Measurements from ENCODE around the gene HCFC1R1. TPM values are rescaled to one million over a fixed set of nuclear protein-coding genes. Genes with fewer than 3 reads are reported as not detected.
A peak's percentile ranks its signal among the peaks of the same experiment; 100 is the strongest.

Gene HCFC1R1
- polyA plus RNA-seq, 1 of the 3 experiments (the other 2 are of a cell fraction): 54.9 TPM

DNA sequence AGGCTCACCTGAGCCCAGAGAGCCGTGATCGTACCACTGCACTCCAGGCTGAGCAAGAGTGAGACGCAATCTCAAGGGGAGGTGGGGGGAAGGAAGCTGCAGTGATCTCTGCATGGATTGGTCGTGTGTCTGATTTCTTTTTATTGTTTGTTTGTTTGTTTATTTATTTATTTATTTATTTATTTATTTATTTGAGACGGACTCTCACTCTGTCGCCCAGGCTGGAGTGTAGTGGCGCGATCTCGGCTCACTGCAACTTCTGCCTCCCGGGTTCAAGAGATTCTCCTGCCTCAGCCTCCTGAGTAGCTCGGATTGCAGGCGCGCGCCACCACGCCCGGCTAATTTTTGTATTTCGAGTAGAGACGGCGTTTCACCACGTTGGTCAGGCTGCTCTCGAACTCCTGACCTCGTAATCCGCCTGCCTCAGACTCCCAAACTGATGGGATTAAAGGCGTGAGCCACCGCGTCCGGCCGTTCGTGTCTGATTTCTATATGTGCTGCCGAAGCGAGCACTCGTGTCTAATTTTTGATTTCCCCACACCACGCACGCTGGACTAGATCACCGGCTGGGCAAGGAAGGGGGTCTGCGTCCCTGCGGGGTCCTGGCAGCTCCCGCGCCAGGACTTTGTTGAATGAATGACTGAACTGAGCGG lies 4.0 kb downstream of the HCFC1R1 start:
- H3K4me3 ChIP-seq (ENCODE audit: low read depth in 2 of 2, low read length in 1 of 2): peak overlapping the region; percentile 80 to 88
- peak overlapping the region; percentile 100; the same call in 1 of the 2 replicates for H3K9ac ChIP-seq
- ChIA-PET CTCF (interaction anchor here (0.8 to 8.5 kb wide), 5 partner anchors 12 to 152 kb away, joined by 3 to 111 read pairs (median 4); no protein-coding TSS in a partner anchor), POLR2A (interaction anchor here (1.3 to 1.4 kb wide), 2 partner anchors 10 to 15 kb away, joined by 4 to 8 read pairs; no protein-coding TSS in a partner anchor)
- peak overlapping the region in 1 of 2 experiments; percentile 99; a peak in 2 of 4 replicates for H3K27ac ChIP-seq (ENCODE audit: low read depth in 2 of 2, low read length in 1 of 2)
- TF ChIP-seq, protein P1, sequence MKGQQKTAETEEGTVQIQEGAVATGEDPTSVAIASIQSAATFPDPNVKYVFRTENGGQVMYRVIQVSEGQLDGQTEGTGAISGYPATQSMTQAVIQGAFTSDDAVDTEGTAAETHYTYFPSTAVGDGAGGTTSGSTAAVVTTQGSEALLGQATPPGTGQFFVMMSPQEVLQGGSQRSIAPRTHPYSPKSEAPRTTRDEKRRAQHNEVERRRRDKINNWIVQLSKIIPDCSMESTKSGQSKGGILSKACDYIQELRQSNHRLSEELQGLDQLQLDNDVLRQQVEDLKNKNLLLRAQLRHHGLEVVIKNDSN (IDR thresholded peaks at IDR 0.05; ENCODE audit: borderline replicate concordance, low read depth): no peak
- TF ChIP-seq RFX5 (IDR thresholded peaks at IDR 0.05; ENCODE audit: low read length): no peak
- TF ChIP-seq FOXM1 (IDR thresholded peaks at IDR 0.05; ENCODE audit: low read depth): no peak
- TF ChIP-seq TCF12 (IDR thresholded peaks at IDR 0.05): no peak
- TF ChIP-seq, protein P2, sequence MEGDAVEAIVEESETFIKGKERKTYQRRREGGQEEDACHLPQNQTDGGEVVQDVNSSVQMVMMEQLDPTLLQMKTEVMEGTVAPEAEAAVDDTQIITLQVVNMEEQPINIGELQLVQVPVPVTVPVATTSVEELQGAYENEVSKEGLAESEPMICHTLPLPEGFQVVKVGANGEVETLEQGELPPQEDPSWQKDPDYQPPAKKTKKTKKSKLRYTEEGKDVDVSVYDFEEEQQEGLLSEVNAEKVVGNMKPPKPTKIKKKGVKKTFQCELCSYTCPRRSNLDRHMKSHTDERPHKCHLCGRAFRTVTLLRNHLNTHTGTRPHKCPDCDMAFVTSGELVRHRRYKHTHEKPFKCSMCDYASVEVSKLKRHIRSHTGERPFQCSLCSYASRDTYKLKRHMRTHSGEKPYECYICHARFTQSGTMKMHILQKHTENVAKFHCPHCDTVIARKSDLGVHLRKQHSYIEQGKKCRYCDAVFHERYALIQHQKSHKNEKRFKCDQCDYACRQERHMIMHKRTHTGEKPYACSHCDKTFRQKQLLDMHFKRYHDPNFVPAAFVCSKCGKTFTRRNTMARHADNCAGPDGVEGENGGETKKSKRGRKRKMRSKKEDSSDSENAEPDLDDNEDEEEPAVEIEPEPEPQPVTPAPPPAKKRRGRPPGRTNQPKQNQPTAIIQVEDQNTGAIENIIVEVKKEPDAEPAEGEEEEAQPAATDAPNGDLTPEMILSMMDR (IDR thresholded peaks at IDR 0.05): no peak
- TF ChIP-seq FOSL2 (IDR thresholded peaks at IDR 0.05; ENCODE audit: borderline replicate concordance, low read depth): no peak
- TF ChIP-seq SMC3 (IDR thresholded peaks at IDR 0.05; ENCODE audit: low read depth, low read length): no peak
- TF ChIP-seq RCOR1 (IDR thresholded peaks at IDR 0.05; ENCODE audit: low read length): no peak
- TF ChIP-seq MEF2A (IDR thresholded peaks at IDR 0.05; ENCODE audit: borderline replicate concordance, low read depth): no peak
- TF ChIP-seq, protein P3, sequence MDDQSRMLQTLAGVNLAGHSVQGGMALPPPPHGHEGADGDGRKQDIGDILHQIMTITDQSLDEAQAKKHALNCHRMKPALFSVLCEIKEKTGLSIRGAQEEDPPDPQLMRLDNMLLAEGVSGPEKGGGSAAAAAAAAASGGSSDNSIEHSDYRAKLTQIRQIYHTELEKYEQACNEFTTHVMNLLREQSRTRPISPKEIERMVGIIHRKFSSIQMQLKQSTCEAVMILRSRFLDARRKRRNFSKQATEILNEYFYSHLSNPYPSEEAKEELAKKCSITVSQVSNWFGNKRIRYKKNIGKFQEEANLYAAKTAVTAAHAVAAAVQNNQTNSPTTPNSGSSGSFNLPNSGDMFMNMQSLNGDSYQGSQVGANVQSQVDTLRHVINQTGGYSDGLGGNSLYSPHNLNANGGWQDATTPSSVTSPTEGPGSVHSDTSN (IDR thresholded peaks at IDR 0.05): no peak
- TF ChIP-seq FOXJ3 (CRISPR knock-in tag; IDR thresholded peaks at IDR 0.05): no peak
- TF ChIP-seq, protein P4, sequence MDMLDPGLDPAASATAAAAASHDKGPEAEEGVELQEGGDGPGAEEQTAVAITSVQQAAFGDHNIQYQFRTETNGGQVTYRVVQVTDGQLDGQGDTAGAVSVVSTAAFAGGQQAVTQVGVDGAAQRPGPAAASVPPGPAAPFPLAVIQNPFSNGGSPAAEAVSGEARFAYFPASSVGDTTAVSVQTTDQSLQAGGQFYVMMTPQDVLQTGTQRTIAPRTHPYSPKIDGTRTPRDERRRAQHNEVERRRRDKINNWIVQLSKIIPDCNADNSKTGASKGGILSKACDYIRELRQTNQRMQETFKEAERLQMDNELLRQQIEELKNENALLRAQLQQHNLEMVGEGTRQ (IDR thresholded peaks at IDR 0.05; ENCODE audit: borderline replicate concordance, low read depth, low read length): no peak
- no peak for TF ChIP-seq TEAD4 (IDR thresholded peaks at IDR 0.05; ENCODE audit: borderline replicate concordance, insufficient read depth)
- TF ChIP-seq SIN3A (IDR thresholded peaks at IDR 0.05; ENCODE audit: borderline replicate concordance, low read depth, low read length): no peak
- TF ChIP-seq ELF1 (IDR thresholded peaks at IDR 0.05): no peak
- no peak for TF ChIP-seq TAF1 (IDR thresholded peaks at IDR 0.05; ENCODE audit: borderline replicate concordance, low read depth, low read length)
- TF ChIP-seq, protein P5, sequence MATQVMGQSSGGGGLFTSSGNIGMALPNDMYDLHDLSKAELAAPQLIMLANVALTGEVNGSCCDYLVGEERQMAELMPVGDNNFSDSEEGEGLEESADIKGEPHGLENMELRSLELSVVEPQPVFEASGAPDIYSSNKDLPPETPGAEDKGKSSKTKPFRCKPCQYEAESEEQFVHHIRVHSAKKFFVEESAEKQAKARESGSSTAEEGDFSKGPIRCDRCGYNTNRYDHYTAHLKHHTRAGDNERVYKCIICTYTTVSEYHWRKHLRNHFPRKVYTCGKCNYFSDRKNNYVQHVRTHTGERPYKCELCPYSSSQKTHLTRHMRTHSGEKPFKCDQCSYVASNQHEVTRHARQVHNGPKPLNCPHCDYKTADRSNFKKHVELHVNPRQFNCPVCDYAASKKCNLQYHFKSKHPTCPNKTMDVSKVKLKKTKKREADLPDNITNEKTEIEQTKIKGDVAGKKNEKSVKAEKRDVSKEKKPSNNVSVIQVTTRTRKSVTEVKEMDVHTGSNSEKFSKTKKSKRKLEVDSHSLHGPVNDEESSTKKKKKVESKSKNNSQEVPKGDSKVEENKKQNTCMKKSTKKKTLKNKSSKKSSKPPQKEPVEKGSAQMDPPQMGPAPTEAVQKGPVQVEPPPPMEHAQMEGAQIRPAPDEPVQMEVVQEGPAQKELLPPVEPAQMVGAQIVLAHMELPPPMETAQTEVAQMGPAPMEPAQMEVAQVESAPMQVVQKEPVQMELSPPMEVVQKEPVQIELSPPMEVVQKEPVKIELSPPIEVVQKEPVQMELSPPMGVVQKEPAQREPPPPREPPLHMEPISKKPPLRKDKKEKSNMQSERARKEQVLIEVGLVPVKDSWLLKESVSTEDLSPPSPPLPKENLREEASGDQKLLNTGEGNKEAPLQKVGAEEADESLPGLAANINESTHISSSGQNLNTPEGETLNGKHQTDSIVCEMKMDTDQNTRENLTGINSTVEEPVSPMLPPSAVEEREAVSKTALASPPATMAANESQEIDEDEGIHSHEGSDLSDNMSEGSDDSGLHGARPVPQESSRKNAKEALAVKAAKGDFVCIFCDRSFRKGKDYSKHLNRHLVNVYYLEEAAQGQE (IDR thresholded peaks at IDR 0.05; ENCODE audit: low read depth, low read length): no peak
- TF ChIP-seq EP300 (IDR thresholded peaks at IDR 0.05; ENCODE audit: borderline replicate concordance in 1 of 2, low read depth in 1 of 2, low read length in 1 of 2): no peak
- TF ChIP-seq YY1 (IDR thresholded peaks at IDR 0.05; ENCODE audit: low read depth): no peak
- TF ChIP-seq POLR2AphosphoS5 (IDR thresholded peaks at IDR 0.05; ENCODE audit: low read depth, low read length): no peak; the same call in 1 of the 2 replicates
- H3K36me3 ChIP-seq (replicated peaks in 1 of 2; ENCODE audit: control insufficient read depth in 1 of 2, insufficient read depth in 2 of 2, low read length in 1 of 2): peaks cover 4 to 16% of the 10 kb centered on the region in 2 experiments
- H3K9me2 ChIP-seq: no peaks in the 10 kb centered on the region
- peaks cover 31% of the 10 kb centered on the region for H3F3A ChIP-seq (replicated peaks; ENCODE audit: insufficient read depth)
- WGBS (ENCODE audit: low lambda C conversion rate): 32% methylated on average over 39 of the region's 40 CpGs
- peak overlapping the region; percentile 99 for H3K4me2 ChIP-seq
- H3K27me3 ChIP-seq (ENCODE audit: insufficient read depth): no peaks in the 10 kb centered on the region
- H3K9me3 ChIP-seq: no peaks in the 10 kb centered on the region
- H2AFZ ChIP-seq (ENCODE audit: low read depth): 0 out of 2 replicates have a peak overlapping the region, but pooled peaks have one; percentile 81
- H3K4me1 ChIP-seq (ENCODE audit: control insufficient read depth in 1 of 2, insufficient read depth in 2 of 2, low read depth in 1 of 2, low read length in 1 of 2): peaks cover 8 to 33% of the 10 kb centered on the region in 2 experiments; a peak in 3 of 4 replicates
- DNase-seq: no peak
- H3K79me2 ChIP-seq (ENCODE audit: insufficient read depth): peaks cover 11% of the 10 kb centered on the region; the same call in 1 of the 2 replicates
- peaks cover 8% of the 10 kb centered on the region for H4K20me1 ChIP-seq (ENCODE audit: insufficient read depth)
